PC-9 (cell line): Measurements from ENCODE around the gene AK9.

Experiments
- EZH2 ChIP-seq: fragments of 200-600 bp; sonication (generic); IDR thresholded peaks from 2 replicates; pipeline ENCODE4 v1.8.0; 2017; ENCODE audit warnings: antibody characterized with exemption, low read depth
- TF ChIP-seq, protein P1 (sequence below): fragments of 200-600 bp; sonication (generic); conservative IDR thresholded peaks from 2 replicates; pipeline ENCODE4 v1.6.1; 2017; ENCODE audit warnings: mixed run types, antibody characterized with exemption, mild to moderate bottlenecking, moderate library complexity

DNA sequence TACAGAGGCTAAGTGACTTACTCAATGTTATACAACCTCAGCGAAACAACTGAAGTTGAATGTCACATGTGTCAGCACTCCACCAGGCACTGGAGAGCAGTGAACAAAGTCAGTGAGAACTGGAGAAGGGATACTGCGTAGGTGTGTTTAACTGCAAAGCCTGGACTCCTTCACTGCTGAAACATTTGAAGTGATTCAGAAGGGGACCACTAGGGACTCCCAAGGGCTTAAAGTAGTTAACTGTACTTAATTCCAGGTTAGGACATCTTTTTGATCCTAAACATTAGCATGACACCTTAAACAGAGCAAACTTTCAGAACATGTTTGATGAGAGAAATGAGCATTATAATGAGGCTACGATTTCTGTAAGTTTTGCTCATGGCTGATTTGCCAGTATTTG lies 163.0 kb downstream of the AK9 start:
- TF ChIP-seq EZH2 = no peak
- TF ChIP-seq, protein P1, sequence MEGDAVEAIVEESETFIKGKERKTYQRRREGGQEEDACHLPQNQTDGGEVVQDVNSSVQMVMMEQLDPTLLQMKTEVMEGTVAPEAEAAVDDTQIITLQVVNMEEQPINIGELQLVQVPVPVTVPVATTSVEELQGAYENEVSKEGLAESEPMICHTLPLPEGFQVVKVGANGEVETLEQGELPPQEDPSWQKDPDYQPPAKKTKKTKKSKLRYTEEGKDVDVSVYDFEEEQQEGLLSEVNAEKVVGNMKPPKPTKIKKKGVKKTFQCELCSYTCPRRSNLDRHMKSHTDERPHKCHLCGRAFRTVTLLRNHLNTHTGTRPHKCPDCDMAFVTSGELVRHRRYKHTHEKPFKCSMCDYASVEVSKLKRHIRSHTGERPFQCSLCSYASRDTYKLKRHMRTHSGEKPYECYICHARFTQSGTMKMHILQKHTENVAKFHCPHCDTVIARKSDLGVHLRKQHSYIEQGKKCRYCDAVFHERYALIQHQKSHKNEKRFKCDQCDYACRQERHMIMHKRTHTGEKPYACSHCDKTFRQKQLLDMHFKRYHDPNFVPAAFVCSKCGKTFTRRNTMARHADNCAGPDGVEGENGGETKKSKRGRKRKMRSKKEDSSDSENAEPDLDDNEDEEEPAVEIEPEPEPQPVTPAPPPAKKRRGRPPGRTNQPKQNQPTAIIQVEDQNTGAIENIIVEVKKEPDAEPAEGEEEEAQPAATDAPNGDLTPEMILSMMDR = peak; percentile 53
